Suprapubic skin (tissue), 4 donors: ENCODE results near the gene SLC4A1AP. TPM values are rescaled to one million over a fixed set of nuclear protein-coding genes. Genes with fewer than 3 reads are reported as not detected.

Experiments
- DNase-seq, 2 donors: peaks; one replicate each; pipeline ENCODE4 v3.0.0-alpha.2; 2019; ENCODE audit warnings: low spot score in 2 of 2
- H3K27ac ChIP-seq: fragments of 200-600 bp; sonication (generic); one replicate; pipeline ENCODE4 v1.5.1; 2019
- H3K27me3 ChIP-seq: fragments of 200-600 bp; sonication (generic); one replicate; pipeline ENCODE4 v1.5.1; 2019
- H3K36me3 ChIP-seq: fragments of 200-600 bp; sonication (generic); one replicate; pipeline ENCODE4 v1.5.1; 2019
- H3K4me1 ChIP-seq: fragments of 200-600 bp; sonication (generic); one replicate; pipeline ENCODE4 v1.5.1; 2019
- H3K4me3 ChIP-seq: fragments of 200-600 bp; sonication (generic); one replicate; pipeline ENCODE4 v1.5.1; 2019; ENCODE audit warnings: mild to moderate bottlenecking
- H3K9me3 ChIP-seq: fragments of 200-600 bp; sonication (generic); one replicate; pipeline ENCODE4 v1.5.1; 2019
- EP300 ChIP-seq: sonication (generic); formaldehyde crosslinking; IDR thresholded peaks from one replicate; pipeline ENCODE4 v1.6.1; 2017; ENCODE audit warnings: antibody characterized with exemption
- POLR2A ChIP-seq, 2 donors: fragments of 450-650 bp; IDR thresholded peaks; one replicate each; pipeline ENCODE4 v1.6.1; 2017; ENCODE audit warnings: antibody characterized with exemption in 2 of 2, mild to moderate bottlenecking in 2 of 2, moderate library complexity in 2 of 2
- POLR2AphosphoS5 ChIP-seq, 3 donors: sonication (generic); formaldehyde crosslinking; IDR thresholded peaks; one replicate each; pipeline ENCODE4 v1.6.1; 2017; ENCODE audit warnings: antibody characterized with exemption in 3 of 3
- WGBS: methylation state at CpG from one replicate; pipeline ENCODE4 v1.1.5; 2018; 5-methylcytosine and 5-hydroxymethylcytosine counted together
- total RNA-seq, 4 donors: library from RNA; depleted of rRNA; stranded (reverse); fragments of >200 nt; gene quantifications; one replicate each; pipeline ENCODE4 v1.1.0, GENCODE V29; 2016
- TF ChIP-seq, protein P1 (sequence below), 2 donors: fragments of 200-600 bp in 1 of 2; fragments of 450-650 bp in 1 of 2; sonication (generic) in 1 of 2; IDR thresholded peaks; one replicate each; pipeline ENCODE4 v1.5.1; 2016 to 2019; ENCODE audit warnings: antibody characterized with exemption in 2 of 2, mild to moderate bottlenecking in 1 of 2, moderate library complexity in 1 of 2

The SLC4A1AP gene
- total RNA-seq, 4 donors from 2014 or later, result 15.1 to 25.3 (median 20.7) TPM

GRCh38 chr2:27689424-27689823 is 25.7 kb downstream of the SLC4A1AP start:
- Histone ChIP-seq H3K4me1 (peaks cover 4% of the 10 kb centered on the region), H3K36me3 (peaks cover 62% of the 10 kb centered on the region), H3K27ac (no peak overlapping the region), H3K4me3 (no peak overlapping the region), H3K27me3 (no peaks in the 10 kb centered on the region), H3K9me3 (no peaks in the 10 kb centered on the region)
- TF ChIP-seq EP300, result no peak
- TF ChIP-seq, protein P1, sequence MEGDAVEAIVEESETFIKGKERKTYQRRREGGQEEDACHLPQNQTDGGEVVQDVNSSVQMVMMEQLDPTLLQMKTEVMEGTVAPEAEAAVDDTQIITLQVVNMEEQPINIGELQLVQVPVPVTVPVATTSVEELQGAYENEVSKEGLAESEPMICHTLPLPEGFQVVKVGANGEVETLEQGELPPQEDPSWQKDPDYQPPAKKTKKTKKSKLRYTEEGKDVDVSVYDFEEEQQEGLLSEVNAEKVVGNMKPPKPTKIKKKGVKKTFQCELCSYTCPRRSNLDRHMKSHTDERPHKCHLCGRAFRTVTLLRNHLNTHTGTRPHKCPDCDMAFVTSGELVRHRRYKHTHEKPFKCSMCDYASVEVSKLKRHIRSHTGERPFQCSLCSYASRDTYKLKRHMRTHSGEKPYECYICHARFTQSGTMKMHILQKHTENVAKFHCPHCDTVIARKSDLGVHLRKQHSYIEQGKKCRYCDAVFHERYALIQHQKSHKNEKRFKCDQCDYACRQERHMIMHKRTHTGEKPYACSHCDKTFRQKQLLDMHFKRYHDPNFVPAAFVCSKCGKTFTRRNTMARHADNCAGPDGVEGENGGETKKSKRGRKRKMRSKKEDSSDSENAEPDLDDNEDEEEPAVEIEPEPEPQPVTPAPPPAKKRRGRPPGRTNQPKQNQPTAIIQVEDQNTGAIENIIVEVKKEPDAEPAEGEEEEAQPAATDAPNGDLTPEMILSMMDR (IDR thresholded peaks at IDR 0.05), result no peak
- TF ChIP-seq POLR2AphosphoS5 (IDR thresholded peaks at IDR 0.05), result no peak
- TF ChIP-seq POLR2A (IDR thresholded peaks at IDR 0.05), result no peak
- WGBS, result 54% methylated on average over 2 of the region's 2 CpGs
- DNase-seq, result no peak

DNA sequence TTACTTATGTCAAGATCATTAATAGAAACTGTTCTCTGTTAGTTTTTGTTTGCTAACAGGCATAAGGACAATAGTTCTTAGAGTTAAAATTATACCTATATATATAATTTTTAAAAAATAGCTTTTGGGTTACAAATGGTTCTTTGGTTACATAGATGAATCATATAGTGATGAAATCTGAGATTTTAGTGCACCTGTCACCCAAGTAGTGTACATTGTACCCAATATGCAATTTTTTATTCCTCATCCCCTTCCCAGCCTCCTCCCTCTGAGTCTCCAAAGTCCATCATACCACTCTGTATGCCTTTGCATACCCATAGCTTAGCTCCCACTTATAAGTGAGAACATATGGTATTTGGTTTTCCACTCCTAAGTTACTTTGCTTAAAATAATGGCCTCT is 26.4 kb downstream of the SLC4A1AP start:
- no peak overlapping the region for H3K4me3 ChIP-seq
- no peak overlapping the region for H3K27ac ChIP-seq
- peaks cover 4% of the 10 kb centered on the region for H3K4me1 ChIP-seq
- no peaks in the 10 kb centered on the region for H3K27me3 ChIP-seq
- H3K36me3 ChIP-seq, result peaks cover 65% of the 10 kb centered on the region
- TF ChIP-seq, protein P1 (IDR thresholded peaks at IDR 0.05), result no peak
- TF ChIP-seq POLR2AphosphoS5 (IDR thresholded peaks at IDR 0.05), result no peak
- TF ChIP-seq EP300, result no peak
- TF ChIP-seq POLR2A (IDR thresholded peaks at IDR 0.05), result no peak
- no peaks in the 10 kb centered on the region for H3K9me3 ChIP-seq
- DNase-seq, result no peak

DNA sequence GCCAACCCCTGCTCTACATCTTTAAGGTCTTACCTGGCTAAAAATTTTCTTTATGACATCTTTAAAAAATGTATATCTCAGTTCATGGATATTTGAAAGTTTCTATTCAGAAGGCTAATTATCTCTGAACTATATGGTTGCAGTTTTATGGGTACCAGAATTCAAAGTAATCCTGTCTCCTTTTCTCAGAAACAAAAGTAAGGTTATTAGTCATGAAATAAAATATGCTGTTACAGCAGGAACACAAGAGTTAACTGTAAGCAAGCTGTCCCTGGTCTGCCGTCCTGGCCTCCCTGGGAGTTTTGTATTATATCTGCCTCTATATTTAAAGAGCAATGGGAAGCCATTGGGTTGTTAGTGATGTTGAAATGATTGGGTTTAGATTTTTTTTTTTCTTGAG is 34.0 kb downstream of the SLC4A1AP start:
- DNase-seq, result no peak
- H3K4me3 ChIP-seq, result no peak overlapping the region
- WGBS, result 67% methylated on average over 1 of the region's 1 CpG
- H3K27me3 ChIP-seq, result no peaks in the 10 kb centered on the region
- H3K4me1 ChIP-seq, result peaks cover 5% of the 10 kb centered on the region
- TF ChIP-seq, protein P1 (IDR thresholded peaks at IDR 0.05), result no peak
- TF ChIP-seq POLR2A (IDR thresholded peaks at IDR 0.05) (no peak), POLR2AphosphoS5 (IDR thresholded peaks at IDR 0.05) (no peak), EP300 (no peak)
- no peak overlapping the region for H3K27ac ChIP-seq
- no peaks in the 10 kb centered on the region for H3K9me3 ChIP-seq
- peaks cover 29% of the 10 kb centered on the region for H3K36me3 ChIP-seq

GRCh38 chr2:27701676-27702075 is 38.0 kb downstream of the SLC4A1AP start:
- H3K4me3 ChIP-seq, result no peak overlapping the region

GRCh38 chr2:27702302-27702701 is 38.6 kb downstream of the SLC4A1AP start:
- TF ChIP-seq POLR2A (IDR thresholded peaks at IDR 0.05) (no peak), POLR2AphosphoS5 (IDR thresholded peaks at IDR 0.05) (no peak), EP300 (no peak)
- TF ChIP-seq, protein P1 (IDR thresholded peaks at IDR 0.05), result no peak
- WGBS, result 79% methylated on average over 1 of the region's 1 CpG
- H3K9me3 ChIP-seq, result no peaks in the 10 kb centered on the region
- no peak overlapping the region for H3K4me3 ChIP-seq
- DNase-seq, result no peak
- H3K27ac ChIP-seq, result no peak overlapping the region
- peaks cover 44% of the 10 kb centered on the region for H3K4me1 ChIP-seq
- H3K27me3 ChIP-seq, result no peaks in the 10 kb centered on the region
- no peaks in the 10 kb centered on the region for H3K36me3 ChIP-seq

More at GRCh38 chr2:27701676-27702075, 38.0 kb downstream of the SLC4A1AP start:
- no peaks in the 10 kb centered on the region for H3K9me3 ChIP-seq
- no peaks in the 10 kb centered on the region for H3K27me3 ChIP-seq
- no peak overlapping the region for H3K27ac ChIP-seq
- WGBS, result 25% methylated on average over 4 of the region's 5 CpGs
- no peaks in the 10 kb centered on the region for H3K36me3 ChIP-seq
- peak in 1 of 2 donors; percentile 71 for DNase-seq
- H3K4me1 ChIP-seq, result peaks cover 38% of the 10 kb centered on the region
- TF ChIP-seq, protein P1 (IDR thresholded peaks at IDR 0.05), result no peak
- TF ChIP-seq POLR2AphosphoS5 (IDR thresholded peaks at IDR 0.05), result peak in 1 of 3 donors; percentile 41
